GM10266 (cell line): ENCODE measurements around the gene RFNG.

Experiments
- DNase-seq: peaks from one replicate; pipeline ENCODE4 v3.0.0; 2012; ENCODE audit errors: extremely low spot score
- CTCF ChIP-seq: IDR thresholded peaks from 2 replicates; pipeline ENCODE4 v1.5.1; 2012; ENCODE audit warnings: mild to moderate bottlenecking, low read depth; ENCODE audit not compliant: control insufficient read depth, insufficient read depth; ENCODE audit errors: missing control alignments

Gene RFNG

DNA sequence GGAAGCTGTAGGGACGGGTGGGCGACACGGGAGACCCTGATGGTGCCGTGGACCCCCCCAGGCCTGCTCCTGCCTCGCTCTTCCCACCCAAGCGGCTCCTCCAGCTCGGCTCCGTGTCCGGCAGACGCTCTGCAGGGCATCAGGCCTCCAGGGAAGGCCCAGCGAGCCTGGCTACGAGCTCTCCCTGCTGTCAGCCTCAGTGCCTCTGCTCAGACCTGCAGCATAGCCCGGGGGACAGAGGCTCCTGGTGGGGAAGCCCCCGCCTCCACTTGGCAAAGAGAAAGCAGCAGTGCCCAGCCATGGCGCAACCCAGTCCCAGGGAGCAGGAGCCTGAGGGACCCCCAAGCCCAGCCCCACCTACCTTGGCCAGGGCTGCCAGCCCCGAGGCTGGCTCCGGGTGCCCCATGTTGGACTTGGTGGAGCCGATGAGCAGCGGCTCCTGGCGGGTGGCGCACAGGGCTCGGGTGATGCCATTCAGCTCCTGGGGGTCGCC, 40.5 kb upstream of the RFNG start:
- no peak for TF ChIP-seq CTCF
- DNase-seq = no peak

DNA sequence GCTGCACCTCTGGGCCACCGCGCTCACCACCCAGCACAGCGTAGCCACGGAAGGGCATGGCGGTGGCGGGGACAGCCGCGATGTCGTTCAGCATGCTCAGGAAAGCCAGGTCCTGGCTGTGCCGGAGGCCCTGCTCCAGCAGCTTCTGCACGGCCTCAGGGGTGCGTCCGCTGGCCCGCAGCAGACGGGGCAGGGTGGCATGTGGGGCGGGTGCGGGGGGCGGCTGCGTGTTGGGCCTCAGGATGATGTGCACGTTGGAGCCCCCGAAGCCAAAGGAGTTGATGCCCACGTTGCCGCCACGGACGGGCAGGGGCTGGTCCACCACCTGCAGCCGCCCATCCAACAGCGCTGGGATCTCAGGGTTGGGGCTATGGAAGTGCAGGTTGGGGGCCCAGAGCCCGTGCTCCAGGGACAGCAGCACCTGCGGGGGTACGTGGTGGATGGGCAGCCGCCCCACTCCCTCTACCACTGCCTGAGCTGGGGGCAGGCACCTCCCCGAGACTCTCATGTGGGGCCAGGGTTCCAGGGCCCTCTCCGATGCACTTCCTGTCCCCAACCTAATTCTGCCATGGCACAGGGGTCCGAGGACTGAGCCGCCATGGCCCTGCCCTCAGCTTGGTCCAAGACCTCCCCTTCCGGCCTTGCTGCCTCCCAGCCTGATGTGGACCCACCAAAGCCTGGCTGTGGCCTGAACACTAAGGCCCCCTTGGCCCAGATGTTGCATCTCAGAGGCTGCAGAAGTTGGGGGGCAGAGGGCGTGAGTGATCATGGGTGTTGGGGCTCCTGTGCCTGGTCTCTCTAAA, 39.9 kb upstream of the RFNG start:
- no peak for DNase-seq
- TF ChIP-seq CTCF = no peak

- TF ChIP-seq CTCF = no peak
- no peak for DNase-seq
Measured at GRCh38 chr17:82090549-82091263, 39.1 kb upstream of the RFNG start.

DNA sequence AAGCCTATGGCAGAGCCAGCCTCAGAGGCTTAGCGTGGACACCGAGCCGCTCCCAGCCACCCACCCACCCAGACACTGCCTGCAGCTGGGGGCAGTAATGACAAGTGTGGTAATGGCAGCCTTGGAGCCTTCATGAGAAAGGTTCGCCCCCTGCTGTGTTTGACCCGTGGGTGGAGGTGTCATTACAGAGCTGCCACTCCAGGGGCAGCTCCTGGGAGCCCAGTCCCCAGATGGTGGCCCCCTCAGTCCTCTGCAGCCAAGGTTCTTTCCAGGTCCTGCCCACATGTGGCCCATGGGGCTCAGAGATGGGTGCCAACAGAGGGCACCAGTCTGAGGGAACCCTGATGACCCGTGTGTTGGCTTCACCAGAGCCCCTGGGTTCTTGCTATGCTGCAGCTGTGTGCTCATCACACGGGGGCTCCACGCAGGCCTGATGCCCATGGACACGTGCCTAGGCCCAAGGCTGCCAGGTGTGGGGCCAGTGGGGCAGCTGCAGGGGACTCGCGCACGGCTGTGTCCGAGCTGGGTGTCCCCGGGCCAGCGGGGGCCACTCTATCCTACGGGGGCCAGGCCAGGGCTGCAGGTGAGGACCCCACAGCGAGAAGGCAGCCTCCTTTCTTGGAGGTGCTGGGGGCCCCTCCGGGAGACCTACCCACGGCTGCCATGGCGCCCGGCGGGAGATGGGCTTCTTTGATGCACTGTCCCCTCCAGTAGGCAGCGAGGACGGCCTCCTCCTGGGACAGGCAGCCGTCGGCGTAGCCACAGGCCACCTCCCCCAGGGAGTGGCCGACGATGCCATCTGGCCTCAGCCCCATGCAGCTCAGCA, 38.3 kb upstream of the RFNG start:
- TF ChIP-seq CTCF = no peak
- no peak for DNase-seq

DNA sequence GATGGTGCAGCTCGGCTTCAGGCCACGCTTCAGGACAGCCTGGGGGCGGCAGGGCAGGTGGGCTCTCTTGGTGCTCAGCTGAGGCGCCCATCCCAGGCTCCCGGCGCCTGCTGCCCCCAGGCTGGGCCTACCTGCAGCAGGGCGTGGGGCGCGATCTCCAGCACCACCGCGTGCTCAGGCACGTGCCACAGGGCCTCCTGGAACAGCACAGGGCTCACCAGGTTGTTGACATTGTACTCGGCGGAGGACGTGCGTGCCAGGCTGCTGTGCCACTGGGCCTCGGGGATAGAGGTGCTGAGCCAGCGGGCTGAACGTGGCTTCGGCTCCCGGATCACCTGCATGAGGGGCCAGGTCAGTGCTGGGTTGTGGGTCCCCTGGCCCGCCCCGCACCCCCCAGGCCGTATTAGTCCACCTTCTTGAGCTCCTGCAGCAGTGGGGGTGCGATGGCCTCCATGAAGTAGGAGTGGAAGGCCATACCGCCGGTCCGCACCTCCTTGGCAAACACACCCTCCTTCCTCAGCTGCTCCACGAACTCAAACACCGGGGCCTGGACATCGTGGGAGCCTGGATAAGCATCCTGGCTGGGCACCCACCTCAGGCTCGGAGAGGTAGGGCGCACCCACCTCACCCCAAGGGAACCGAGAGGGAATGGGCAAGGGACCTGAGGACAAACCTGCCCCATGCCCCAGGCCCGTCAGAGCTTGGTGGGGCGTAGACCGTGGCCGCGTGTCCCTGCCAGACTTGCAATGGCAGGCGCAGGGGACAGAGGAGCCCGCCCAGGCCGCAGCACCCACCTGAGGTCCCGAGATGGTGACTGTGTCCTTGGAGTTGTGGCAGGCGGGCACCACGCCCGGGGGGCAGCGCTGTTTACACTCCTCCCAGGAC, 37.5 kb upstream of the RFNG start:
- no peak for DNase-seq
- TF ChIP-seq CTCF = no peak

GRCh38 chr17:82087961-82088837, 36.6 kb upstream of the RFNG start:
- no peak for TF ChIP-seq CTCF

More at GRCh38 chr17:82087961-82088837, 36.6 kb upstream of the RFNG start:
- DNase-seq = no peak
